ENCODE data around the gene INSIG1. TPM values are rescaled to one million over a fixed set of nuclear protein-coding genes. Genes with fewer than 3 reads are reported as not detected.

INSIG1 gene
- total and polyA plus RNA-seq, 9 donors = 15.7 to 25.1 (median 24.0) TPM

DNA sequence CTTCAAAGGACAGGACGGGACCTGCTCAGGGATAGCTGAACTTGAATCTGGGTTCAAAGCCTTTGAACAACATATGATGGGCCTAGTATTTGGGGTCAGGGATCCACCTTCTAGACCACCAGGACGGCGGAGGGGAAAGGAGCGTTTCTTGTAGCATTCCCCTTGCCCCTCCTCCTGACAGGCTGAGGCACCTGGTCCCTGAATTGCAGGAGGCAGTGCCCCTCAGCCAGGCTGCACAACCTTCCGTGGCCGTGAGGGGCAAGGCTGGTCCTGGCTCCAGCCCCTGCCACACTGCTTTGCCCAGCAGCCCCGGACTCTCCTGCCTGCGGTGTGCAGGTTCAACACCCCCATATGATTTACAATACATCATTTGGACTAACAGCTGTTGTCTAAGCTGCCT is 58.1 kb downstream of the INSIG1 start:
- 70% methylated on average over 3 of the region's 8 CpGs for WGBS (ENCODE audit: insufficient coverage)
- no peaks in the 10 kb centered on the region for H3K4me1 ChIP-seq (ENCODE audit: control insufficient read depth, insufficient read depth, low read length)
- H3K4me3 ChIP-seq (ENCODE audit: low read length) = no peak overlapping the region
- no peak for DNase-seq
- no peaks in the 10 kb centered on the region for H3K9me3 ChIP-seq (replicated peaks; ENCODE audit: control insufficient read depth, low read depth, low read length)
- H3K36me3 ChIP-seq (ENCODE audit: control insufficient read depth, insufficient read depth, low read length) = no peaks in the 10 kb centered on the region
- peaks cover 52% of the 10 kb centered on the region for H3K27me3 ChIP-seq (ENCODE audit: control insufficient read depth, insufficient read depth, low read length)
- H3K27ac ChIP-seq (ENCODE audit: low read length) = no peak overlapping the region

DNA sequence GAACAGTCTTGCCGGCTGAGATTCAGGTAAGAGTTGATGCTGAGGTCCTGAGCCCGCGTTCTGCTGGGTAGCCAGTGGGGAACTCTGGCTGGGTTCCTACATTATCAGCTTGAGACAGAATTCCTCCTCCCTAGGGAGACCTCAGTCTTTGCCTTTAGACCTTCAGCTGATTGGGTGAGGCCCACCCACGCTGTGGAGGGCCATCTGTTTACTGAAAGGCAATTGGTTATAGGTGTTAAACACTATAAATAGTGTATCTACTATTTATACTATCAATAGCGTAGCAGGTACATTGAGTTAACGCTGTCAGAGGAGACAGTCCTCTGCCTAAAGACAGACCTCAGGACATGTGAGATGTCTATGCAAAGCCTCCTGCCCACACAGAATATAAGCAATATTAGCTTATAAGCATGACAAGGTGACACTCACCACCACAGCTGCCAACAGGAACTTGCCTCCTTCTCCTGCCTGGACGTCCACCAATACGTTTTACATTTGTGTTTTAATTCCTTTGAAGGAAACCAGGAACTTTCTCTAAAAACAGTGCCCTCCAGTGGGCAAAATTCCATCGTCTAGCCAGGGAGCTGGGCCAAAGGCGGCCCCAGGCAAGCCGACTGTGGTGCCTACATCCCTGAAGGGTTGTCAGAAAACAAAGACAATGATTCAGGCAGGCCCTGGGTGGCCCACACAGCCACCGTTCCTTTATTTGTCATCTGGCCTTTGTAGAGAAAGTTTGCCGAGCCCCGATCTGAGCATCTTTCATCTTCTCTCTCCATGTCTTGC is 58.8 kb downstream of the INSIG1 start:
- DNase-seq = no peak
- H3K36me3 ChIP-seq (ENCODE audit: control insufficient read depth, insufficient read depth, low read length) = no peaks in the 10 kb centered on the region
- H3K27ac ChIP-seq (ENCODE audit: low read length) = no peak overlapping the region
- H3K27me3 ChIP-seq (ENCODE audit: control insufficient read depth, insufficient read depth, low read length) = peaks cover 57% of the 10 kb centered on the region
- WGBS (ENCODE audit: insufficient coverage) = 47% methylated on average over 8 of the region's 14 CpGs
- no peak overlapping the region for H3K4me3 ChIP-seq (ENCODE audit: low read length)
- H3K9me3 ChIP-seq (replicated peaks; ENCODE audit: control insufficient read depth, low read depth, low read length) = no peaks in the 10 kb centered on the region
- H3K4me1 ChIP-seq (ENCODE audit: control insufficient read depth, insufficient read depth, low read length) = no peaks in the 10 kb centered on the region

- WGBS (ENCODE audit: insufficient coverage) = 50% methylated on average over 9 of the region's 14 CpGs
- Histone ChIP-seq H3K4me1 (ENCODE audit: control insufficient read depth, insufficient read depth, low read length) (no peaks in the 10 kb centered on the region), H3K9me3 (replicated peaks; ENCODE audit: control insufficient read depth, low read depth, low read length) (no peaks in the 10 kb centered on the region), H3K27me3 (ENCODE audit: control insufficient read depth, insufficient read depth, low read length) (peaks cover 63% of the 10 kb centered on the region), H3K36me3 (ENCODE audit: control insufficient read depth, insufficient read depth, low read length) (no peaks in the 10 kb centered on the region), H3K4me3 (ENCODE audit: low read length) (no peak overlapping the region), H3K27ac (ENCODE audit: low read length) (no peak overlapping the region)
- DNase-seq = no peak
Observed at GRCh38 chr7:155357573-155358041, 59.9 kb downstream of the INSIG1 start.

DNA sequence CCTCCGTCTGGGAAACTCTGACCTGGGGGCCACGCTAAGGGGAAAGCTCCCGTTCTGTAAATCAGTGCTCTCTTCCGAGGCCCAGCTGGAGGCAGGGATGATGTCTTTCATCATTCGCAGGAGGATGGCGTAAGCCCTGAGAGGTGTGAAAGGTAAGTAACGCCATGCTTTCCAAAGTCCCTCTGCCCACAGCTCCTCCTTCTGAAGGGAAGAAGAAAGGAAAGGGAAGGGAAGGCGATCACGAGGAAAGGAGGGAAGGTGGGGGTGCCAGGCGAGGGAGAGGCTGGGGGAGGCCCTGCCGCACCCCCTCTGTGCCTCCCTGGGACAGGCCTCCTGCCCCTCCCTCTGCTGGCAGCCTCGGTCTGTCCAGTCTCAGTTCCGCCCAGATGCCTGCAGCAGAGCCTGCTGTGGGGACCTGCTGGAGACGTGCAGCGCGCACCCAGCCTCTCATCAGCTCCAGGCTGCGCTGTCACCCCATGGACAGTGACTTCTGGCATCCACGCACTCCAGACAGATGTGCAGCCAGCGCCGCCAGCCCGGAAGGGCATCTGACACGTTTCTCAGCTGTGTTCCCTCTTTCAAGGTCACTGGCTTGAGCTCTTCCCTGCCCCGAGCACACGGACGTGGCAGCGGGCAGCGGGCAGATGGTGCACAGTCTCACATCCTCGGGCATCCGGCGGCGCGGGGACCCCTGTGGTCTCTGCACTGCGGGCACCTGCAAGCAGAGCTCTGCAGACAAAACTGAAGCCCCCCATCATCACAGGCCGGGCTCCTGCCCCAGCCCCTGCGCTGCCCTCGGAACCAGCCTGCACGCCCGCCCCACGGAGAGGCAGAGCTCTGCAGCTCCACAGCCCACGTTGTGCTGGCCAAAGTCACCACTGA is 60.6 kb downstream of the INSIG1 start:
- Histone ChIP-seq H3K9me3 (replicated peaks; ENCODE audit: control insufficient read depth, low read depth, low read length) (no peaks in the 10 kb centered on the region), H3K27me3 (ENCODE audit: control insufficient read depth, insufficient read depth, low read length) (peaks cover 67% of the 10 kb centered on the region), H3K27ac (ENCODE audit: low read length) (no peak overlapping the region), H3K4me1 (ENCODE audit: control insufficient read depth, insufficient read depth, low read length) (no peaks in the 10 kb centered on the region), H3K4me3 (ENCODE audit: low read length) (no peak overlapping the region), H3K36me3 (ENCODE audit: control insufficient read depth, insufficient read depth, low read length) (no peaks in the 10 kb centered on the region)
- no peak for DNase-seq
- WGBS (ENCODE audit: insufficient coverage) = 53% methylated on average over 31 of the region's 40 CpGs

GRCh38 chr7:155358948-155359712 is 61.5 kb downstream of the INSIG1 start:
- no peak overlapping the region for H3K27ac ChIP-seq (ENCODE audit: low read length)
- no peak overlapping the region for H3K4me3 ChIP-seq (ENCODE audit: low read length)
- WGBS (ENCODE audit: insufficient coverage) = 40% methylated on average over 8 of the region's 16 CpGs
- no peaks in the 10 kb centered on the region for H3K4me1 ChIP-seq (ENCODE audit: control insufficient read depth, insufficient read depth, low read length)
- H3K27me3 ChIP-seq (ENCODE audit: control insufficient read depth, insufficient read depth, low read length) = peaks cover 72% of the 10 kb centered on the region
- no peaks in the 10 kb centered on the region for H3K9me3 ChIP-seq (replicated peaks; ENCODE audit: control insufficient read depth, low read depth, low read length)
- H3K36me3 ChIP-seq (ENCODE audit: control insufficient read depth, insufficient read depth, low read length) = no peaks in the 10 kb centered on the region
- no peak for DNase-seq

Other genes starting within 250 kb of the INSIG1 start
- not detected for gene HTR5A, start 227.6 kb upstream of the INSIG1 start, total RNA-seq
- gene HTR5A, start 227.6 kb upstream of the INSIG1 start, polyA plus RNA-seq (ENCODE audit: insufficient read depth in 1 of 8, insufficient read length in 8 of 8, low replicate concordance in 1 of 8) = not detected
- gene EN2, start 160.3 kb downstream of the INSIG1 start, total RNA-seq = 0.09 TPM
- 1 to 10 TPM in 1 of 8 donors, under 1 TPM in 7; 0.50 to 1.2 (median 0.80) TPM for gene EN2, start 160.3 kb downstream of the INSIG1 start, polyA plus RNA-seq (ENCODE audit: insufficient read depth in 1 of 8, insufficient read length in 8 of 8, low replicate concordance in 1 of 8)
- gene CNPY1, start 248.7 kb downstream of the INSIG1 start, total RNA-seq = 0.18 TPM
- gene CNPY1, start 248.7 kb downstream of the INSIG1 start, polyA plus RNA-seq (ENCODE audit: insufficient read depth in 1 of 8, insufficient read length in 8 of 8, low replicate concordance in 1 of 8) = under 1 TPM in 2 of 8 donors, not detected in 6; 0.11 to 0.44 TPM

All from muscle of leg (tissue), 11 donors.